ENCODE results near the gene GOLGA6L1.
"Not testable (repeated sequence)": the region's sequence is repeated elsewhere in the genome, so short reads cannot be mapped to it uniquely, and the experiment has no call there.

The GOLGA6L1 gene

DNA sequence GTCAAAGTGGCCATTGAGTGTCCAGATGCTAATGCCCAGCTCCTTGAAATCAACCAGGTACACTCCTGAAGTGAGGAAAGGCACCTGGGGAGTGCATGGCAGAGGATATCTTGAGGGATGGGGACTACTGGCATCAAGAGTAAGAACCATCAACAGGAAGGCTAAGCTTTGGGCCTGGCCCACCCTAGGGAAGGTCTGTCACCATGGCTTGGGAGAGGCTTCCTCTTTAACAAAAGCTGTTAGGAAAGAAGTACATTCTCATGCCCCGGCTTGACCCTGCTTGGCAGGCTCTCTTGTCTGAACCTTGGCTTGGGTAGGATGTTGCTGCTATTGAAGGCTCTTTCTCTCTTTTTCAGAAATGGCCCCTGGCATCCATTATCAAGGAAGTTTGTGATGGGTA is 53.5 kb downstream of the GOLGA6L1 start:
- Histone ChIP-seq H3K4me1 (ENCODE audit: control insufficient read depth, insufficient read depth, low read length, poor library complexity, severe bottlenecking) (no peaks in the 10 kb centered on the region), H3K27me3 (replicated peaks; ENCODE audit: control insufficient read depth, insufficient read depth, low read length, poor library complexity, severe bottlenecking) (no peaks in the 10 kb centered on the region), H3K4me3 (ENCODE audit: insufficient read depth, low read depth, low read length, poor library complexity, severe bottlenecking) (no peak overlapping the region), H3K9me3 (ENCODE audit: control insufficient read depth, low read length) (no peaks in the 10 kb centered on the region), H3K27ac (ENCODE audit: insufficient read depth, low read length, poor library complexity, severe bottlenecking) (no peak overlapping the region), H3K36me3 (ENCODE audit: control insufficient read depth, insufficient read depth, low read length) (no peaks in the 10 kb centered on the region)
- no peak for DNase-seq

DNA sequence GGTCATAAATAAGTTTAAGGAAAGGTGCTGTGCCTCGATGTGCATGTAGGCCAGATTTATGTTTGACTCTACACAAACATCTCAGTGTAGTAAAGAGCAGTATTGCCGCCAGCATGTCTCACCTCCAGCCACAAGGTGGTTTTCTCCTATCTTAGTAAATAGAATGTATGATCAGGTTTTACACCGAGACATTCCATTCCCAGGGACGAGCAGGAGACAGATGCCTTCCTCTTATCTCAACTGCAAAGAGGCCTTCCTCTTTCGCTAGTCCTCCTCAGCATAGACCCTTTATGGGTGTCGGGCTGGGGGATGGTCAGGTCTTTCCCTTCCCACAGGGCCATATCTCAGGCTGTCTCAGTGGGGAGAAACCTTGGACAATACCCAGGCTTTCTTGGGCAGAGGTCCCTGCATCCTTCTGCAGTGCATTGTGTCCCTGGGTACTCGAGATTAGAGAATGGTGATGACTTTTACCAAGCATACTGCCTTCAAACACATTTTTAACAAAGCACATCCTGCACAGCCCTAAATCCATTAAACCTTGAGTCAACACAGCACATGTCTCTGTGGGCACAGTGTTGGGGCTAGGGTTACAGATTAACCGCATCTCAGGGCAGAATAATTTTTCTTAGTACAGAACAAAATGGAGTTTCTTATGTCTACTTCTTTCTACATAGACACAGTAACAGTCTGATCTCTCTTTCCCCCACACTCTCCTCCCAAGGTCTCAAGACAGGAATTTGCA is 54.5 kb downstream of the GOLGA6L1 start:
- not testable (repeated sequence) for H3K27ac ChIP-seq (ENCODE audit: insufficient read depth, low read length, poor library complexity, severe bottlenecking); H3K4me3 ChIP-seq (ENCODE audit: insufficient read depth, low read depth, low read length, poor library complexity, severe bottlenecking); DNase-seq; H3K4me1 ChIP-seq (ENCODE audit: control insufficient read depth, insufficient read depth, low read length, poor library complexity, severe bottlenecking); H3K9me3 ChIP-seq (ENCODE audit: control insufficient read depth, low read length); H3K36me3 ChIP-seq (ENCODE audit: control insufficient read depth, insufficient read depth, low read length); H3K27me3 ChIP-seq (replicated peaks; ENCODE audit: control insufficient read depth, insufficient read depth, low read length, poor library complexity, severe bottlenecking)

DNA sequence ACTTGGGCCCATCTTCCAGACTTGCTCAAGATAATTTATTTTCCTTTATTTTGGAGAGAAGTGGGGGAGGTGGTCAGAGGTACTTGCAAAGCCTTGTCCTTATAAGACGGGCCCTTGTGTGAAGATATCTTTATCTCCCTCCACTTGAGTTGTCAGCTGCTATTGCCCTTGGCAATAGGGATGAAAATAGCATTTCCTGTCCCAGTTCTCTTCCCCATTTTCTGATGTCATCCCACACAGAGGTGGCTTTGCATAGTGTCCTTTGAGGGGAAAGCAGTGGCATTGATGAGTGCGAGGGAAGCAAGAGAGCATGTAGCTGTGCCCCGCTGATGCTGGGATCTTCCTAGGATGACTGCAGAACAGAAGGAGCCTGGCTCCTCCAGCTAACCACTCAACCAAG is 55.4 kb downstream of the GOLGA6L1 start:
- no peaks in the 10 kb centered on the region for H3K9me3 ChIP-seq (ENCODE audit: control insufficient read depth, low read length)
- no peaks in the 10 kb centered on the region for H3K36me3 ChIP-seq (ENCODE audit: control insufficient read depth, insufficient read depth, low read length)
- no peaks in the 10 kb centered on the region for H3K4me1 ChIP-seq (ENCODE audit: control insufficient read depth, insufficient read depth, low read length, poor library complexity, severe bottlenecking)
- H3K27me3 ChIP-seq (replicated peaks; ENCODE audit: control insufficient read depth, insufficient read depth, low read length, poor library complexity, severe bottlenecking), result no peaks in the 10 kb centered on the region
- no peak for DNase-seq
- H3K4me3 ChIP-seq (ENCODE audit: insufficient read depth, low read depth, low read length, poor library complexity, severe bottlenecking), result no peak overlapping the region
- H3K27ac ChIP-seq (ENCODE audit: insufficient read depth, low read length, poor library complexity, severe bottlenecking), result no peak overlapping the region

DNA sequence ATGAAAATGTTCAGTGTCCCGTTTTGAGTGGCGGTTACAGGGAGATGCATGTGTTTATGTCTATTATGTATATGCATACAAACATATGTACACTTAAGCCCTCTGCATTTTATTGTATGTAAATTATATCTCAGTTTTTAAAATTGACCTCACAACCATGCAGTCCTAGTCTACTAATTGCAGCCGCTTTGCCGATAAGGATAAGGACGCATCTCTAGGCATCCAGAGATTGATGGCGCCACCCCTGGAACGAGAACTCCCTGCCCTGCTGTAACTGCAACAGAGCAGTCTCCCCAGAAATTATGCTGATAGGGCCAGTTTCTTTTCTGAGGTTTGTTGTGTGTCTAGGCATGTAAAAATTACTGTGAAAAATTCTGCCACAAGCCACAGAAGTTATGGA is 56.9 kb downstream of the GOLGA6L1 start:
- H3K4me1 ChIP-seq (ENCODE audit: control insufficient read depth, insufficient read depth, low read length, poor library complexity, severe bottlenecking), result no peaks in the 10 kb centered on the region
- no peaks in the 10 kb centered on the region for H3K36me3 ChIP-seq (ENCODE audit: control insufficient read depth, insufficient read depth, low read length)
- no peaks in the 10 kb centered on the region for H3K9me3 ChIP-seq (ENCODE audit: control insufficient read depth, low read length)
- no peaks in the 10 kb centered on the region for H3K27me3 ChIP-seq (replicated peaks; ENCODE audit: control insufficient read depth, insufficient read depth, low read length, poor library complexity, severe bottlenecking)
- DNase-seq, result no peak
- no peak overlapping the region for H3K27ac ChIP-seq (ENCODE audit: insufficient read depth, low read length, poor library complexity, severe bottlenecking)
- no peak overlapping the region for H3K4me3 ChIP-seq (ENCODE audit: insufficient read depth, low read depth, low read length, poor library complexity, severe bottlenecking)
